Transverse colon (tissue), 4 donors: Measurements from ENCODE around the gene MROH2B. TPM values are rescaled to one million over a fixed set of nuclear protein-coding genes. Genes with fewer than 3 reads are reported as not detected.
A peak's percentile ranks its signal among the peaks of the same experiment; 100 is the strongest.

ENCODE experiments used
- DNase-seq: peaks from one replicate; pipeline ENCODE4 v3.0.0-alpha.2; 2019
- H3K27ac ChIP-seq, 4 donors: fragments of 200-600 bp; sonication (generic); 2 replicates each; pipeline ENCODE4 v1.5.1; 2016 to 2018; ENCODE audit warnings: inconsistent platforms in 4 of 4
- H3K27me3 ChIP-seq: fragments of 200-600 bp; sonication (generic); 2 replicates; pipeline ENCODE4 v1.5.1; 2017; ENCODE audit warnings: inconsistent platforms
- H3K36me3 ChIP-seq, 4 donors: fragments of 200-600 bp; sonication (generic); 2 replicates each; pipeline ENCODE4 v1.5.1; 2017 to 2019; ENCODE audit warnings: inconsistent platforms in 4 of 4
- H3K4me1 ChIP-seq, 4 donors: fragments of 200-600 bp; sonication (generic); 2 replicates each; pipeline ENCODE4 v1.5.1; 2017 to 2020; ENCODE audit warnings: inconsistent platforms in 4 of 4
- H3K4me3 ChIP-seq, 4 donors: fragments of 200-600 bp; sonication (generic); 1 replicate in 1 of 4; 2 replicates in 3 of 4; pipeline versions ENCODE4 v1.5.1 to v1.6.1; 2017 to 2019; ENCODE audit warnings: inconsistent platforms in 4 of 4
- H3K9me3 ChIP-seq, 2 donors: fragments of 200-600 bp; sonication (generic); 2 replicates each; pipeline ENCODE4 v1.5.1; 2017 to 2019; ENCODE audit warnings: inconsistent platforms in 2 of 2
- CTCF ChIP-seq, 5 experiments: fragments of 200-600 bp in 3 of 5; fragments of 450-650 bp in 2 of 5; sonication (generic) in 3 of 5; IDR thresholded peaks; 1 replicate in 2 of 5; 2 replicates in 3 of 5; pipeline ENCODE4 v1.5.1; 2016 to 2017; ENCODE audit warnings: antibody characterized with exemption in 5 of 5, inconsistent platforms in 3 of 5, mild to moderate bottlenecking in 2 of 5, moderate library complexity in 1 of 5
- EP300 ChIP-seq: sonication (generic); formaldehyde crosslinking; IDR thresholded peaks from one replicate; pipeline ENCODE4 v1.6.1; 2017; ENCODE audit warnings: antibody characterized with exemption, low read depth
- POLR2A ChIP-seq: fragments of 450-650 bp; IDR thresholded peaks from one replicate; pipeline ENCODE4 v1.6.1; 2016; ENCODE audit warnings: antibody characterized with exemption, mild to moderate bottlenecking, moderate library complexity
- POLR2AphosphoS5 ChIP-seq, 3 donors: sonication (generic); formaldehyde crosslinking; IDR thresholded peaks; one replicate each; pipeline ENCODE4 v1.6.1; 2016; ENCODE audit warnings: antibody characterized with exemption in 3 of 3
- WGBS, 2 donors: methylation state at CpG; one replicate each; pipeline ENCODE4 v1.1.5; 2018; ENCODE audit warnings: low coverage in 1 of 2; 5-methylcytosine and 5-hydroxymethylcytosine counted together
- in situ Hi-C, 4 donors: fragments of 200-750 bp; cut with MboI; loops; one replicate each; pipeline versions ENCODE4 v1.15.0 to v1.15.1; 2017; ENCODE audit warnings: low sequenced_read_pairs in 3 of 4, low pct_ligation_motif_present in 1 of 4, low pct_unique_long_range_greater_than_20kb in 1 of 4
- intact Hi-C: fragments of 100-400 bp; cut with DNase I; formaldehyde crosslinking; loops from one replicate; pipeline ENCODE4 v1.15.1; 2023; ENCODE audit warnings: low total_unique reads
- total RNA-seq, 4 donors: library from RNA; depleted of rRNA; stranded (reverse); fragments of >200 nt; gene quantifications; one replicate each; pipeline ENCODE4 v1.1.0, GENCODE V29; 2016

Gene MROH2B
- total RNA-seq, 4 donors from 2014 or later: not detected

- no peaks in the 10 kb centered on the region for H3K27me3 ChIP-seq
- in situ Hi-C loops: no loop called here
- no peaks in the 10 kb centered on the region for H3K36me3 ChIP-seq
- intact Hi-C loops: no loop called here
- H3K27ac ChIP-seq: peak overlapping the region in 1 of 4 donors; percentile 25
- H3K4me3 ChIP-seq: no peak overlapping the region
- DNase-seq: no peak
- WGBS, 2 donors: 70 to 80% methylated on average over 1 to 2 of the region's 2 CpGs
- H3K9me3 ChIP-seq: no peaks in the 10 kb centered on the region
- no peak for TF ChIP-seq POLR2A
- TF ChIP-seq CTCF (IDR thresholded peaks at IDR 0.05): no peak
- peak in 1 of 3 donors; percentile 54 for TF ChIP-seq POLR2AphosphoS5 (IDR thresholded peaks at IDR 0.05)
- no peak for TF ChIP-seq EP300
- H3K4me1 ChIP-seq: no peaks in the 10 kb centered on the region
These were observed 41.6 kb upstream of the MROH2B start for GRCh38 chr5:41112486-41113455.

GRCh38 chr5:41109186-41109585 is 38.0 kb upstream of the MROH2B start:
- H3K4me1 ChIP-seq: no peaks in the 10 kb centered on the region
- H3K9me3 ChIP-seq: no peaks in the 10 kb centered on the region

GRCh38 chr5:41102341-41102740 is 31.2 kb upstream of the MROH2B start:
- intact Hi-C loops: loop anchor here (2.0 kb wide), 1 partner anchor 54 kb away; no protein-coding TSS in a partner anchor
- H3K27me3 ChIP-seq: no peaks in the 10 kb centered on the region

More at GRCh38 chr5:41109186-41109585, 38.0 kb upstream of the MROH2B start:
- intact Hi-C loops (no loop called here), in situ Hi-C loops (no loop called here)
- Histone ChIP-seq H3K36me3 (no peaks in the 10 kb centered on the region), H3K27me3 (no peaks in the 10 kb centered on the region), H3K4me3 (no peak overlapping the region), H3K27ac (no peak overlapping the region)
- no peak for DNase-seq
- TF ChIP-seq CTCF (IDR thresholded peaks at IDR 0.05) (no peak), POLR2A (no peak), EP300 (no peak), POLR2AphosphoS5 (IDR thresholded peaks at IDR 0.05) (no peak)

More at GRCh38 chr5:41102341-41102740, 31.2 kb upstream of the MROH2B start:
- Histone ChIP-seq H3K36me3 (no peaks in the 10 kb centered on the region), H3K4me1 (no peaks in the 10 kb centered on the region), H3K4me3 (no peak overlapping the region), H3K9me3 (no peaks in the 10 kb centered on the region), H3K27ac (no peak overlapping the region)
- in situ Hi-C loops: no loop called here
- TF ChIP-seq POLR2A: no peak
- no peak for TF ChIP-seq POLR2AphosphoS5 (IDR thresholded peaks at IDR 0.05)
- no peak for TF ChIP-seq EP300
- no peak for TF ChIP-seq CTCF (IDR thresholded peaks at IDR 0.05)
- no peak for DNase-seq
